HG03432 (cell line): ENCODE results near the gene CHN2.

Source experiments
- ATAC-seq: cut with Tn5 transposase; IDR thresholded peaks from one replicate; pipeline ENCODE4 v1.9.1; 2021; ENCODE audit warnings: mild to moderate bottlenecking, moderate library complexity; ENCODE audit not compliant: unreplicated experiment

Gene CHN2

DNA sequence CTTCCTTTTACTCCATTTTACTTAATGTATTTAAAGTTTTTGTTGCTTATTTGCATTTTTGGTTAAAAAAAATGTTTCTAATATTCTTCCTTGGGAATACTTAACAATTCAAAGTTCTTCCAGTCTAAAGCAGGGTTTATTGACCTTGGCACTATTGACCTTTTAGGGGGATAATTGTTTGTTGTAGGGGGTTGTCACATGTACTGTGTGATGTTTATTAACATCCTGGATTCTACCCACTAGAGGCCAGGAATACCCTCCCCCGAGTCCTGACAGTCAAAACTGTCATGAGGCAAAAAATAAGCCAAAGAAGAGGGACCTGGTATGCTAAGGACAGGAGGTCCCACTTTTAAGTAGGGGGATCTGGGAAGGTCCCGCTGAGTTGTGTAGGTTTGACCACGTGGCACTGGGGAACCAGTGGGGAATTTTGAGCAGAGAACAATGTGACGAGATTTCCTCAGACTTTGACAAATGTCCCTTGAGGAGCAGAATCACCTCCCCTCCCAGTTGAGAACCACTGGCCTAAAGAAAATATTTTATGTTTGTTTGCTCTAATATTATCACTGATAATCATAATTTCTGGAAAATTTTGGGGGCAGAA lies 190.7 kb downstream of the CHN2 start:
- no peak for ATAC-seq

DNA sequence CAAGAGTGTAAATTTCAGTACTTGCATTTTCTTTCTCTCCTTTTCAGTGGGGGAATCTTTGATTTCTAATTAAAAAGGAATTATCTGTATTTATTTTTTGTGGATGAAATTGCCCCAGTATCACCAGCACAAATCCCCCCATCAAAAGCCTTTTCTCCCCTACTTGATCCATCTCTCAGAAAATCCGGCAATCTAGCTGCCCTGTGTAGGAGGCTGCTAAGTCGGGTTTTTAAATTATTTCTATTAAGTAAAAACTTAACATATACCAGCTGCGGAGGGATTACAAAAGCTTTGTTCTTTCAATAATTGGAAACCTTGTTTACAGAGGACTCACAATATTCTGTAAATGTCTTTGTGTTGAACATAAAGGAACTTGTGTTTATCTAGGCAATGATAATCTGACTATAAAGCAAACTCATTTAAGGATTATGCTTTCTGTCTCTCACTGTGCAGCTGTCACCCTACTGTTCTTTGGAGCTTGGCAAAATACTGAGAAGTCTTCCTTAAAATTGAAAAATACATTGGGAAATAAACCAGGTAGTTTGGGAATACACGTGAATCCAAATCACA lies 191.7 kb downstream of the CHN2 start:
- no peak for ATAC-seq

DNA sequence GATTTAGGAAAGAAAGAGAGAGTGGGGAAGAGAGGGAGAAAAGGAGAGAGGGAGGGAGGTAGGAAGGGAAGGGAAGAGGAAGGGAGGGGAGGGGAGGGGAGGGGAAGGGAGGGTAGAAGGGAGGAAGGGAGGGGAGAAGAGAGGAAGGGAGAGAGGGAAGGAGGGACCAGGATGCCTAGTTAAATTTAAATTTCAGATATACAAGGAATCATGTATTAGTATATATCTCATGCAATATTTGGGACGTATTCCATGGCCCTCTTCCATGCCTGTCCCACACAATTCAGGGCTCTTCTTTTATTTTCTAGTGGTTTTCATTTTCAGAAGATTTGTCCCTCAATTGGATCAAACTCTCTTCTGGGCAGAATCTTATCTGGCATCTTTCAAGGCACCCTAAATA lies 196.7 kb downstream of the CHN2 start:
- ATAC-seq: no peak

GRCh38 chr7:29394321-29394720 lies 199.7 kb downstream of the CHN2 start:
- no peak for ATAC-seq

- no peak for ATAC-seq
These were observed 202.0 kb downstream of the CHN2 start for GRCh38 chr7:29396563-29396962.

- ATAC-seq: no peak
These were observed 202.8 kb downstream of the CHN2 start for GRCh38 chr7:29397398-29397797.

GRCh38 chr7:29398011-29398410 lies 203.4 kb downstream of the CHN2 start:
- no peak for ATAC-seq

DNA sequence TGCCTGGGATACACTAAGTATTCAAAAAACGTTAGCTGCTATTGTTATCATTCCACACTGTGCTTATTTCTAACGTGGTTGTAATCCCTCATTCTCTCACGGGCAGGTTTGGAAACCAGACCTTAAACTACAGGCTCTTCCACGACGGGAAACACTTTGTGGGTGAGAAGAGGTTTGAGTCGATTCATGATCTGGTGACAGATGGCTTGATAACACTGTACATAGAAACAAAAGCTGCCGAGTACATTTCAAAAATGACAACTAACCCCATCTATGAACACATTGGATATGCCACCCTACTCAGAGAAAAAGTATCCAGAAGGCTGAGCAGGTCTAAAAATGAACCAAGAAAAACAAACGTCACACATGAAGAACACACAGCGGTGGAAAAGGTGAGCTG lies 205.9 kb downstream of the CHN2 start:
- no peak for ATAC-seq

DNA sequence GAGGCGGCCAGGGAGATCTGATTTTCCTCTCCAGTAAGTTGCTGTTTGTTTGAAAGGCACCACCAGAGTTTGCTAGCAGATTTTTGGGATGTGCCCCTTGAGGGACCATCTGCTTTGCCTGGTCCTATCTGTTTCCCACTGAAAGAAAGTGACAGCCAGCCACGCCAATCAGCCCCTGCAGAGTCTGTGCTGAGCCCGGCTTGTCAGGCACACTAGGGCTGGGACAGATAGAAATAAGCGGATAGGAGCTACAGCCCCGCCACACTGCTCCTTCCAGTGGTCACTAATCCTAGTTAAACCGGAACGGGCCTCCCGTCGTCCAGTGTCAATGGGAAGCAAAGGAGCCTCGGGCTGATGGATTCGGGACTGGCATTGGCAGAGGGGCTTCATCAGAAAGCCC lies 207.2 kb downstream of the CHN2 start:
- ATAC-seq: no peak

DNA sequence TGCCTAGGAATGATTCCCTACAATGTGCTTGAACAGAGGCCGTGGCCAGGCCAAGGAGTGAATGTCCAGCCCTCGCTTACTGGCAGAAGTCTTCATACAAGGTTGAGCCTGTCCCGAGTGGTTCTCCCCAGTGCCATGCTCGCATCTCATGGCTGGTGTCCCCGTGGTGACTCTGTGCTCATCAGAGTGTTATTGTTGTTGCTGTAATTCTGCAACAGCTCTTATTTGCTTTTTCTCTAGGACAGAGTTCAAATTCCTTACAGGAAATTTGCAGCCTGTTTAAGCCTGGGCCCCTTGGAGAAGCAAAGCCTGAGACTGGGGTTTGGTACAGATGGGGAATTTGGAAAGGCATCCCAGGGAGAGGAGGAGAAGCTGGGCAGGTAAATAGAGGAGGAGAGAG lies 211.3 kb downstream of the CHN2 start:
- ATAC-seq: no peak

- ATAC-seq: no peak
These were observed 211.8 kb downstream of the CHN2 start for GRCh38 chr7:29406366-29406765.

DNA sequence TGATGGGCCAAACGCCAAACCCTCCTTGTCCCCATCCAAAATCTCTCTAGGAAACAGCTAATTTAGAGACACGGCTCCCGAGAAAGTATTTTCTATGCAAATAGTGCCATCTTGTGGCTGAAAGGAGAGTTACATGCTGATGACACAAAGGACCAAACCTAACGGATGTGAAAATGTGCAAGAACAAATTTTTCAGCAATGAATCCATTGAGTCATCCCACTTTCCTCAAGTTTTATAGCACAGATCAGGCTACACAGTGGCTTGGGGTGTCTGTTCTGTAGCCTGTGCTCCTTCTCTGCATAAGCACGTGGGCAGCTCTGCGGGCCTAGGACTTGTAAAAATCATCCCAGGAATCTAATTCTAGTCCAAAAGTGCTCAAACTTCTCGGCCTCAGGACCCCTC lies 214.3 kb downstream of the CHN2 start:
- ATAC-seq: peak; percentile 66

- no peak for ATAC-seq
These were observed 216.4 kb downstream of the CHN2 start for GRCh38 chr7:29410996-29411395.

DNA sequence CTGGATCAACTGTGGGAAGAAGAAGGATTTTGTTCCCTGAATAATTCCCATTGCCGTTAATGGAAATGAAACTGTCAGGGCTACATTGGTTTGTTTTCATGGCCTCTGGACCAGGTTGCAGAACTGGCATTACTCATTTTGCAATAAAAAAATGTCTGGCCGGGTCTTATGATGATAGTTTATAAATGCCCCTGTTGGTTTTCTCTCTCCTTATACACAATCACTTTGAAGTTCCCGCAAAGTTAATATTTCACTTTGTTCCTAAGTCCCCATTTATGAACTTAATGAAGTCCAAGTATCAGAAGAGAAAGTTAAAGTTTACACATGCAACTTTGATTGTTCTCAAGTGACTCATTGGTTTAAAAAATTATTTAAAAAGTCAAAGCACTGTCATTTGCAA lies 218.3 kb downstream of the CHN2 start:
- no peak for ATAC-seq

- ATAC-seq: no peak
These were observed 219.1 kb downstream of the CHN2 start for GRCh38 chr7:29413626-29414136.

DNA sequence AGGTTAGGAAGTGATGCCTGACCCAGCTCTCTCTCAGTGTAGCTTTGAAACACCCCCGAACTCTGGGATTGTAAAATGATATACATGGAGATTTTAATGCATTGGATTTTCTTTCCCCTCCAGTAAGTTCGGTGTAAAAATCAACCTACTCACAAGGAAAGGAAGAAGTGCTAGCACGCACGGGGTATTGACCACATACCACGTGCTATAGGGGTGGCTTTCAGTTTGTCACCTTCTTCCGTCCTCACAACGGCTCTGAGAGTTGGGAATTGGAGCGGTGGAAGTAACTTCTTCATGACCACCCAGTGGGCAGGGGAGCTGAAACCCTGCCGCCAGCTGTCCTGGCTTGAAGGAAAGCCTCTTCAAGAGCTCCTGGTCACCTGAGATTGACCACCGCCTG lies 219.6 kb downstream of the CHN2 start:
- ATAC-seq: no peak

- no peak for ATAC-seq
These were observed 220.6 kb downstream of the CHN2 start for GRCh38 chr7:29415215-29415614.

DNA sequence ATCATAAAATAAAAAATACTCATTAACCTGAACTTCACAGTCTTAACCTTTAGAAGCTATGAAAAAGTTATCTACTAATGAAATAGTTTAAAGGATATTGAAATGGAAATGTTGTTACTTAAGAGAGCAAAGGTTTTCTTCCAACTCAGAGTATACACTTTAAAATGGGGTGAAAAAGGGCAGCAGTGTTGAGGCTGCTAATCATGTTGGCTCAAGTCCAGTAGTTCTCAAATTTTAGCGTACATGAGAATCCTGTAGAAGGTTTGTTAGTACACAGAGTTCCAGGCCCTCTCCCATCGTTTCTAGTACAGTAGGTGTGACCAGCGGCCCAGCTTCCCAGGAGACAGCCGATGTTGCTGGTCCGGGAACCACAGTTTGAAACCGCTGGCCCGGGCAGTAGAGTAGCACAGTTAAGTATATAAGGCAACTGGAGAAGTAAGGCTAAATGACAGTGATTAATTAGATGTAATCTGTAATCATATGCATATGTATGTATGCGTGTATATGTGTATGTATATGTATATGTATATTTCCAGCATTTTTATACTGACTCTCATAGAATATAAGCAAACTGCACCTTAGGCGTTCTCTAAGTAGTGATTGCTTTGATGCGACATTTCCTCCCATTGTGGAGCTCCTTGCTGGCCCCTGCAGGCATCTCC lies 221.8 kb downstream of the CHN2 start:
- ATAC-seq: no peak

GRCh38 chr7:29416938-29417305 lies 222.3 kb downstream of the CHN2 start:
- no peak for ATAC-seq

GRCh38 chr7:29418056-29418455 lies 223.5 kb downstream of the CHN2 start:
- ATAC-seq: no peak

GRCh38 chr7:29418651-29419050 lies 224.1 kb downstream of the CHN2 start:
- ATAC-seq: no peak

GRCh38 chr7:29420011-29420410 lies 225.4 kb downstream of the CHN2 start:
- ATAC-seq: no peak
